Upper lobe of right lung (tissue), 1 donor: Measurements from ENCODE around the gene HNRNPA2B1. TPM values are rescaled to one million over a fixed set of nuclear protein-coding genes. Genes with fewer than 3 reads are reported as not detected.
"Not testable (repeated sequence)": the region's sequence is repeated elsewhere in the genome, so short reads cannot be mapped to it uniquely, and the experiment has no call there.

Experiments
- ATAC-seq: fragments of 200-7000 bp; cut with Tn5 transposase; one replicate; pipeline ENCODE4 v1.9.1; 2020; ENCODE audit warnings: mild to moderate bottlenecking, moderate library complexity
- DNase-seq: peaks from one replicate; pipeline ENCODE4 v3.0.0-alpha.2; 2020
- H3K27ac ChIP-seq: fragments of 200-600 bp; one replicate; pipeline ENCODE4 v1.8.0; 2022
- H3K27me3 ChIP-seq: fragments of 200-600 bp; one replicate; pipeline ENCODE4 v1.8.0; 2022; ENCODE audit warnings: mild to moderate bottlenecking
- H3K36me3 ChIP-seq: fragments of 200-600 bp; one replicate; pipeline ENCODE4 v1.8.0; 2022
- H3K4me1 ChIP-seq: fragments of 200-600 bp; one replicate; pipeline ENCODE4 v1.8.0; 2022
- H3K4me3 ChIP-seq: fragments of 200-600 bp; one replicate; pipeline ENCODE4 v1.8.0; 2022; ENCODE audit warnings: mild to moderate bottlenecking
- H3K9me3 ChIP-seq: fragments of 200-600 bp; one replicate; pipeline ENCODE4 v1.8.0; 2022
- CTCF ChIP-seq: fragments of 200-600 bp; IDR thresholded peaks from one replicate; pipeline ENCODE4 v1.8.0; 2022; ENCODE audit warnings: antibody characterized with exemption
- intact Hi-C: fragments of 100-400 bp; cut with DNase I; formaldehyde crosslinking; loops from one replicate; pipeline ENCODE4 v1.11.0; 2022
- total RNA-seq: library from RNA; stranded (reverse); fragmentation: NEBNext Ultra II Directional; extraction: Animal tissue kit (Norgen Biotek cat#: 25700); gene quantifications from one replicate; pipeline ENCODE4 v1.2.1, GENCODE V29; 2021
- donor health status: DM: no; HTN: yes; CAD: no; lungs with severe emphysema.

HNRNPA2B1 gene
- total RNA-seq, 1 donor from 2014 or later: 343 TPM

GRCh38 chr7:26169271-26169670 lies 31.3 kb downstream of the HNRNPA2B1 start:
- no peak overlapping the region for H3K27ac ChIP-seq
- H3K9me3 ChIP-seq: no peaks in the 10 kb centered on the region
- H3K4me3 ChIP-seq: no peak overlapping the region
- H3K4me1 ChIP-seq: no peaks in the 10 kb centered on the region
- no peaks in the 10 kb centered on the region for H3K27me3 ChIP-seq
- DNase-seq: no peak
- peaks cover 4% of the 10 kb centered on the region for H3K36me3 ChIP-seq
- TF ChIP-seq CTCF: no peak
- intact Hi-C loops: no loop called here
- no peak for ATAC-seq

GRCh38 chr7:26168458-26169023 lies 32.0 kb downstream of the HNRNPA2B1 start:
- ATAC-seq: no peak
- H3K4me3 ChIP-seq: no peak overlapping the region

GRCh38 chr7:26167303-26167934 lies 33.1 kb downstream of the HNRNPA2B1 start:
- Histone ChIP-seq H3K4me3 (no peak overlapping the region), H3K9me3 (no peaks in the 10 kb centered on the region), H3K36me3 (peaks cover 4% of the 10 kb centered on the region), H3K27me3 (no peaks in the 10 kb centered on the region), H3K27ac (no peak overlapping the region), H3K4me1 (no peaks in the 10 kb centered on the region)
- DNase-seq: no peak
- ATAC-seq: no peak
- intact Hi-C loops: no loop called here
- no peak for TF ChIP-seq CTCF

More at GRCh38 chr7:26168458-26169023, 32.0 kb downstream of the HNRNPA2B1 start:
- intact Hi-C loops: no loop called here
- no peak overlapping the region for H3K27ac ChIP-seq
- peaks cover 4% of the 10 kb centered on the region for H3K36me3 ChIP-seq
- no peaks in the 10 kb centered on the region for H3K9me3 ChIP-seq
- DNase-seq: no peak
- no peaks in the 10 kb centered on the region for H3K27me3 ChIP-seq
- no peaks in the 10 kb centered on the region for H3K4me1 ChIP-seq
- TF ChIP-seq CTCF: no peak

- intact Hi-C loops: no loop called here
- no peak for TF ChIP-seq CTCF
- Histone ChIP-seq H3K27me3 (no peaks in the 10 kb centered on the region), H3K9me3 (no peaks in the 10 kb centered on the region), H3K36me3 (peaks cover 4% of the 10 kb centered on the region), H3K27ac (no peak overlapping the region), H3K4me3 (no peak overlapping the region), H3K4me1 (no peaks in the 10 kb centered on the region)
- no peak for DNase-seq
- ATAC-seq: no peak
Observed at GRCh38 chr7:26166684-26167266, 33.8 kb downstream of the HNRNPA2B1 start.

- Histone ChIP-seq H3K9me3 (no peaks in the 10 kb centered on the region), H3K36me3 (peaks cover 4% of the 10 kb centered on the region), H3K4me1 (no peaks in the 10 kb centered on the region), H3K4me3 (no peak overlapping the region), H3K27ac (no peak overlapping the region), H3K27me3 (no peaks in the 10 kb centered on the region)
- no peak for ATAC-seq
- no peak for DNase-seq
- TF ChIP-seq CTCF: no peak
- intact Hi-C loops: no loop called here
Observed at GRCh38 chr7:26165950-26166683, 34.4 kb downstream of the HNRNPA2B1 start.

- H3K4me1 ChIP-seq, H3K27me3 ChIP-seq, H3K4me3 ChIP-seq, intact Hi-C loops, H3K9me3 ChIP-seq, ATAC-seq, H3K36me3 ChIP-seq, DNase-seq, H3K27ac ChIP-seq: not testable (repeated sequence)
Observed at GRCh38 chr7:26163804-26164203, 36.7 kb downstream of the HNRNPA2B1 start.
